ENCODE measurements around the gene MORN1.

GRCh38 chr1:2322581-2323211 lies 68.7 kb downstream of the MORN1 start:
- TF ChIP-seq CTCF (IDR thresholded peaks at IDR 0.05) (no peak), POLR2A (IDR thresholded peaks at IDR 0.05) (no peak)

Measured in testis (tissue), 2 donors.